GM19099 (cell line): ENCODE results near the gene FAM234B.

Experiments used
- POLR2A ChIP-seq: IDR thresholded peaks from 3 replicates; pipeline ENCODE4 v1.6.1; 2011; ENCODE audit warnings: low read depth; ENCODE audit not compliant: insufficient read length; ENCODE audit errors: extremely low read depth

The FAM234B gene

DNA sequence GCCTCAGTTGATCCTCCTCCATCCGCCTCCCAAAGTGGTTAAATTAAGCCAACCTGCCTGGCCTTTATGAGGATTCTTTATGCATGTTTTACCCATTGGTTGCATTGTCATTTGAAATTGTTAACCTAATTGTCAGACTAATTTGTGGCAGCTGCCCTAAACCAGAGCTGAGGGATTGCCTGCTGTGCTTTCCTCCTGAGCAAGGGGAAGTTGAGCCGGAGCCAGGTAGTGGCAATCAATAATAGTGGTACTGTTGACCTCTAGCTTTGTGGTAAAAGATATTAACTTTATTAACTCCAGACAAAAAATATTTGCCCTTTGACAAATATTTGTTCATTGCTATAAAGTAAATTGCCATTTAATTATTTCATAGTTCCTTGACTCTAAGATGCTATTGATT lies 38.5 kb upstream of the FAM234B start:
- TF ChIP-seq POLR2A: no peak

DNA sequence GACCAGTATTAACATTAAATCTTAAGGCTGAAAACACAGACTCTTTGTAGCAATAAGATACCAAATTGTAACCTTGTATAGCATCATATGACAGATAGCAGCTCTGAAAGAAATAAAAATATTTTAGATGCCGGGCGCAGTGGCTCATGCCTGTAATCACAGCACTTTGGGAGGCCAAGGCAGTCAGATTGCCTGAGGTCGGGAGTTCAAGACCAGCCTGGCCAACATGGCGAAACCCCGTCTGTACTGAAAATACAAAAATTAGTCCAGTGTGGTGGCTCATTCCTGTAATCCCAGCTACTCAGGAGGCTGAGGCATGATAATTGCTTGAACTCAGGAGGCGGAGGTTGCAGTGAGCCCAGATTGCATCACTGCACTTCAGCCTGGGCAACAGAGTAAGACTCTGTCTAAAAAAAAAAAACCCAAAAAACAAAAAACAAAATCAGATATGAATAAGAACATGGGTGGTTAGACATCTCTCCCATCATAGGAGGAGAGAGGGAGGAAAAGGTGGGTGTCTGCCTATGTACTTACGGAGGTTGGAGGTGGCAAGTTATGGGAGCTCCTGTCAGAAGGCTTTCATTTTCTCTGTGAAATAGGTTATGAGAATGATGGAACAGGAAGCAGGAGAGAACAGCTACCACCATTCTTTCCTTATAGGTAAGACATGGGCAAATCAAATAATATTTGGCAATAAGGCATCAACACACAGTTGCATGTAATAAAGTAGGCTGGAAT lies 36.5 kb upstream of the FAM234B start:
- TF ChIP-seq POLR2A: no peak

DNA sequence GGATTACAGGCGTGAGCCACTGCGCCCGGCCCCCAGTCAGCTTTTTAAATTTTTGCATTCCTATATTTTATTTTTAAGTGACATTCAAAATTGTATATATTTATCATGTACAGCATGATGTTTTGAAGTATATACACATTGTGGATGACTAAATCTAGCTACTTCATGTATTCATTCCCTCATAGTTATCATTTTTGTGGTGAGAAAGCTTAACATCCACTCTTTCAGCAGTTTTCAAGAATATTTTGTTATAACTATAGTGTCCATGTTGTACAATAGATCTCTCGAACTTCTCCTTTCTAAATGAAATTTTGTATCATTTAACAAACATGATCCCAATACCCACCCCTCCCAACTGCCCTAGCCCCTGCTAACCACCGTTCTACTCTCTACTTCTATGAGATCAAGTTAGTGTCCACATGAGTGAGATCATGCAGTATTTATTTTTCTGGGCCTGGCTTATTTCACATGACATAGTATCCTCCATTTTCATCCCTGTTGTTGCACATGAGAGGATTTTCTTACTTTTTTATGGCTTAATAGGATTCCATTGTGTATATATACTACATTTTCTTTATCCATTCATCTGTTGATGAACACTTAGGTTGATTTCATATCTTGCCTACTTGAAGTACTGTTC lies 35.3 kb upstream of the FAM234B start:
- TF ChIP-seq POLR2A: no peak

DNA sequence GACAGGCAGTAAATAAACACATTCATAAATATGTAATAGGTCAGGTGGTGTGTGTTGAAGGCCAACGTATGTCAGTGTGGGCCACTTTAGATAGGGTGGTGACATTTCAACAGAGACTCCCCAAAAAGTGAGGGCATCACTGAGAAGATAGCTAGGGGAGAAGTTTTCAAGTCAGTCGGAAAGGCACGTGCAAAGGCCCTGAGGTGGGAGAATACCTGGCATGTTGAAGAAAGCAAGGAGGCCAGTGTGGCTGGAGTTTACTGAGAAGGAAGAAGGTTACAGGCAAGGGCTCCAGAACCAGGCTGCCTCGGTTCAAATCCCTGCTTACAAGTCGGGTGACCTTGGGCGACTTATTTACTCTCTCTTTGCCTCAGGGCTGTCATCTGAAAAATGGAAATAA lies 33.1 kb upstream of the FAM234B start:
- no peak for TF ChIP-seq POLR2A

DNA sequence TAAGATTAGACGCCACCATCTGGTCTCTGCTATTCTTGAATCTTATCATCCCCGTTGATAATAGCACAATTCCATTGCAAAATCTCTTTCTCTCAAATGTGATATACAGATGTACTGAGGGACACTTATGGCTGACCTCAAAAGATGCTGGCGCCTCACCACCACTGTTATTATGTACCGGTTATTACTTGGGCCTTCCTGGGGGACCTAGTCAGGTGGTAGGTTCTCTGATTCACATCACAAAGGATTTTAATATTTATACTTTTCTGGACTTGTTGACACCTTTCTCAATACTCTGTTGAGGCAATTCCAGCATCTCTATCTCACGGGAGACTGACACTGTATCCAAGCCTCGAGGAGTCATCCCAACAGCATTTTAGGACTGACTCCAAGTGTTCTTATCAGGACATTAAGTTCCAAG lies 21.3 kb upstream of the FAM234B start:
- TF ChIP-seq POLR2A: no peak

DNA sequence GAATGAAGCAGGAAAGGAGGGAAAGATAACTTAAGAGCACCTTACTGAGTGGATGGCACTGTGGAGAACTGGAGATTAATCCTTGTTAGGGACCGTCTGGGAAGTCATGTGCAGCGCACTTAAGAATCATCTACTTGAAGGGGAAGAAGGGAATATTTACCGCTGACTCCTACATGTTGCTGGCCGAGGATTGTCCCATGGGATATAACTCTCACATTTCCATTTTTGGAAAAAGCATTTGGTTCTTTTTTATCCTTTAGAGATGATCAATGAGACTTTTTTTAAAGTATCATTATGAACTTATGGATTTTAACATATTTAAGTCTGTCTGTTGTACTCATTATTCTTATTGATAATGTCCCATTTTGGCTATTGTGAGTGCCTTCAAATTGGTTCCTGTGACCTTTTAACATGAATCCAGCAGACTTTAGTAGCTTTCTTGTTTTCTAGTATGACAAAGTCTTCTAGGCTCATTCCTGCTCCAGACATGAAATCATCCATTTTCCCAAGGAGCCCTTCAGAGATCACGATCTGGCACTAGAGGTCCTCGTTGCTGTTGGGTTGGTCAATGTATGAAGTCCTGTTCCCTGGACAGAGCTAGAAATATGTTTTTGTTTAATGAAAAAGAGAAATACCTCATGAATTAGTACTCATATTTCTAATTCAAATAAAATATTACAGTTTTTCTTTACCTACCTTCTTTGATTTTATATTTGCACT lies 20.2 kb upstream of the FAM234B start:
- TF ChIP-seq POLR2A: no peak

DNA sequence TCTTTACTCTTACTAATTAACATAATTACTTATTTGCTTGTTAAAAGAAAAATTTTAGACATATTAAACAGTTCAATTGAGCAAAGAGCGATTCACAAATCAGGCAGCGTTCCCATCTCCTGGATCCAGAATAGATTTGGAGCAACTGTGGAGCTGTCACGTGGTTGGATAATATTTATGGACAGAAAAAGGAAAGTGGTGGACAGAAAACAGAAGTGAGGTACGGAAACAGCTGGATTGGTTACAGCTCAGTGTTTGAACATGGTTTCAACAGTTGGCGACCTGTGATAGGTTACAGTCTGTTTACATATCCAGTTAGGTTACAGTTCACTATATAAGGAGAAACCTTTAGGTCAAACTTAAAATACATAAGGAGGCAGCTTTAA lies 19.7 kb upstream of the FAM234B start:
- TF ChIP-seq POLR2A: no peak

DNA sequence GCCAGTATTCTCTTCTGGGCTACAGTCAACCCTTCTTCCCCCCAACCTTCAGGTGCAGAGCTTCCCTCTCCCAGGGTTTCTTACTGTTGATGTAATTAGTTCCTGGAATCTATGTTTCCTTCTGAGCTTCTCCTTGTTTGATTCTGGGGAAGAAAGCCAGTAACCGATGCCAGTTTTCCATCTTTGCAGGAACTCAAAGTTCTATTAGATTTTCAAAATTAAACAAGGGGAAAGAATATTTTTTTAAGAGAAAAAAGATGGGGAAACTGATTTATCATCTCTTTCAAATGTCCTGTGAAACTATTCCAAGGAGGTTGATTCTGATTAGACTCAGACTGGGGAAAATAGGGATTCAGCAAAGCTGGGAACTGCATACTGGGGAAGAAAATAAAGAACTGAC lies 17.9 kb upstream of the FAM234B start:
- no peak for TF ChIP-seq POLR2A

DNA sequence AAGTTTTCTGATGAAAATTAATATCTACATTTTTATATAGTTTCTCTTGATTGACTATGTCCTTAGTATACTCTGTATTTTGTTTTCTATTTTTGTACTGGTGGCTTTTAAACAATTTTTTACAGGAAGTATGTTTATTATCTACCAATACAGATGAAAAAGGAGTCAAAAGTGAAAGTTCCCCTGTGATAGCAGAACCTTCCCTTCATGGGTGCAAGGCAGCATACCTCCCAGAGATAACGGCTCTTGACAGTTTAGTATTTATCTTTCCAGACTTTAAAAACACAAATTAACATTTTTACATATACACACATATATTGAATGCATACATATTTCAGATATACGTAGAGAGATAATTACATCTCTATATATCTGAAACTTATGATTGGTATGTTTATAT lies 17.1 kb upstream of the FAM234B start:
- TF ChIP-seq POLR2A: no peak

DNA sequence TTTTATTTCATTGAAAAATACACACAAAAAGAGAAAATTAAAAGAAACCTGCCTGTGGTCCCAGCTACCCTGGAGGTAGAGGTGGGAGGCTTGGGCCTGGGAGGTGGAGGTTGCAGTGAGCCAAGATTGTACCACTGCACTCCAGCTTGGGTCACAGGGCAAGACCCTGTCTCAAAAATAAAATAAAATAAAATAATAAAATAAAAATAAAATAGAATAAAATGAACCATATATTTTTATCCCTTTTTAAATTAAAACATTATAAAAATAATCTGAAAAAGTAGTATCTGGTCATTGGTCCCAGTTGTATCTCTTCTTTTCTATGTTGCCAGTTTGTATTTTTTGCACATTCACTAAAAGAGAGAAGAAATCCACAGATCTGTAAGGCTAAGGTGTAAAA lies 16.7 kb upstream of the FAM234B start:
- TF ChIP-seq POLR2A: no peak

DNA sequence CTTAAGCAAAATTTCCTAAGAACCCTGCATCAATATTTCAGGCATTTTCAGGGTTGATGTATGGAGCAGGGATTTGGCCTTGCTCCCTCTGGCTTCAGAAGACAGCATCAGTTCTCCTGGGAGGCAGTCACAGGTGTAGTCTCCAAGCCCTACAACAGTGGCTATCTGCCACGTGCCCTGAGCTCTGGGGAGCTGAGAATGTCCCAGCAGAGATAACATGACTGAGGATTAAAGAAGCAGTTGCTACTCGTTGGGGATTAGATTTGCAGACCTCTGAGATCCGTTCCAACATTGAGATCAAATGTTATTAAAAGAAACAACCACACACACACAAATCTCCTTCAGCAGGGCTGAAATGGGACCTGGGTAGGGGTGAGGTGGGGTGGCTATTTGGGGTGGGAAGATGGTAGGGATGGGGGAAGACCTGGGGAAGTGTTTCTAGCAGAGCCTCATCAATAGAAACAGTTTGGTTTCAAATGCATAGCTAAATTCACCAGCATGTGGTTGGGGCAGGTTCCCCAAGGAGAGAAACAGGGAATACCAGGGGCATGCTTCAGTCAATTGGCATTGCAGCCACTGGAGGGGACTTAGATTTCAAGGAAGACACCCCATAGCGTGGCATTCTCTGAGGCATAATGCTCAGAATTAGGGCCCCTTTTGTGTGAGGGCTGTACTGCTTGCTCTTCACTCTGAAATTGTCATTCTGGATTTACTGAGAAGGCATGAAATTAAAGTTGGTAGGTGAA lies 15.2 kb upstream of the FAM234B start:
- TF ChIP-seq POLR2A: no peak

DNA sequence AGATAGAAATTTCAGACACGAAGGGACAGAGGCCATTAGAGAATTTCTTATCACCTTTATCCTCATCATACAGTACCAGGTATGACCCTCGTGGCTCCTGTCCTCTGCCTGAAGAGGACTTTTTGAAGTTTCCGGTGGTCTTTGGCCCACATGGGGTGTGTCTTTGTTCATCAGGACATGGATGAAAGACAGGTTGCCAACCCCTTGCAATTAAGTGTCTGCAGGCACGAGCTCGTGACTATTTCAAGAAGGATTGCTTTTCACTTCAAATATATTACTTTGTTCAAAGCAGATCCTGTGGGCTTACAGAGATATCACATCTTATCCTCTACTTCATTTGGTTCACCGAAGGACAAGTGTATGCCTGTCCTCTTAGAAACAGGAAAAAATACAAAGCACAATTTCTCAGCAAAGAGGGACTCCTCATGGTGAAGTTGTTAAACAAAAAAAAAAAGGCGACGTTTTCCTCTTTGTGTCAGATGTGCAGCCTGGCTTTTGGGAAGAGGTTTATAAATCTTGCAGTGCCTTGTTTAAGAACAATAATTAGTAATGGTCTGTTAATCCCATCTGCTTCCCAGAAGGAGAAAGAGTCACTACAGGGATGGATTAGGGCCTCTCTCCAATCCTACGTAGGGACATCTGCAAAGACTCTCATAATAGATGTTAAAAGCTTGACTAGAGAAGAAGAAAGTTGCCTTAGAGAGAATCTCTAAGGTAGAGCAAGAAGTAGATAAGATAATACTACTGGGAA lies 13.5 kb upstream of the FAM234B start:
- TF ChIP-seq POLR2A: no peak

DNA sequence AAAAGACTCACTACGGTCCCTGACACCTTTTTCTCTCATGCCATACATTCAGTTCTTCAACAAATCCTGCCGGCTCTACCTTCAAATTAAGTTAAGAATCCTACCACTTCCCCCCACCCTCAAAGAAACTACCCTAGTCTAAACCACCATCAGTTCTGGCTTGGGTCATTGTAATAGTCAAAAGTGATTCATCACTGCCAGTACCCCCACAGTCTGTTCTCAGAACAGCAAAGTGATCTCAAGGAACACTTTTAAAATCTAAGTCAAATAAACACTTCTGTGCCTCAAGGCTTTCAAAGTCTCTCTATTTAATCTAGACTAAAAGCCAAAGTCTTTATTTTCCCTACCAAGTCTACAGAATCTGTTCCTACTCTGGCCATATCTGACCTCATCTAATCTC lies 12.0 kb upstream of the FAM234B start:
- no peak for TF ChIP-seq POLR2A

DNA sequence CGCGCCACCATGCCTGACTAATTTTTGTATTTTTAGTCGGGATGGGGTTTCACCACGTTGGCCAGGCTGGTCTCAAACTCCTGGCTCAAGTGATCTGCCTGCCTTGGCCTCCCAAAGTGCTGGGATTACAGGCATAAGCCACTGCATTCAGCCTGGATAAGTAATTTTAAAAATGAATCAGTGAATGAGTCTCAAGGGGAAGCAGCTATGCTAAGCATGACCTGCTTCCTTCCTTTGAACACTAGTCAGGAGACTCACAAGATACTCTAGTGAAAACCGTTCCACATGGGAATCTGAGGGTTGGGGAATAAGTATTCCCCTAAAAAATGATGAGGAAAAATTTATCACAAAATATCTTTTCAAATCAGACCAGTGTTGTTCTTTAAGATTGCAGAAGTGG lies 10.7 kb upstream of the FAM234B start:
- no peak for TF ChIP-seq POLR2A

DNA sequence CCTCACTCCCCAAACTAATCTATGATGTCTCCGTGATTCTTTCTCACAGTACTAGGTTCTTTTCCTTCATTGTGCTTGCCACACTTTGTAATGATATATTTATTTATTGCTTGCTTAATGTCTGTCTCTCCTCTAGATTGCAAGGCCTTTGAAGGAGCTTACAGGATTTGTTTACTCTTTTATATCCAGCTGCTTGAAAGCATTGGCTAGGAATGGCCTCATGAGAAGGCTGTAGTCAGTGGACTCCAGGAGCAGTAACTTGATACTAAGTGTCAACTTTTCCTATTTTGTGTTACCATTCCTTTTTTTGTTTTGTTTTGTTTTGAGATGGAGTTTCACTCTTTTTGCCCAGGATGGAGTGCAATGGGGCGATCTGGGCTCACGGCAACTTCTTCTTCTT lies 7.3 kb upstream of the FAM234B start:
- no peak for TF ChIP-seq POLR2A
